RPMI7951 (cell line): ENCODE results near the gene OR10C1. TPM values are rescaled to one million over a fixed set of nuclear protein-coding genes. Genes with fewer than 3 reads are reported as not detected.

Experiments used
- DNase-seq: peaks from one replicate; pipeline ENCODE4 v3.0.0-alpha.2; 2012; ENCODE audit warnings: low read depth
- total RNA-seq: library from RNA; depleted of rRNA; stranded (reverse); fragments of >200 nt; shearing (Covaris generic); gene quantifications from 2 replicates; pipeline ENCODE4 v1.2.3, GENCODE V29; 2014; rRNA removed

Gene OR10C1
- total RNA-seq, 1 experiment from 2014 or later = not detected

DNA sequence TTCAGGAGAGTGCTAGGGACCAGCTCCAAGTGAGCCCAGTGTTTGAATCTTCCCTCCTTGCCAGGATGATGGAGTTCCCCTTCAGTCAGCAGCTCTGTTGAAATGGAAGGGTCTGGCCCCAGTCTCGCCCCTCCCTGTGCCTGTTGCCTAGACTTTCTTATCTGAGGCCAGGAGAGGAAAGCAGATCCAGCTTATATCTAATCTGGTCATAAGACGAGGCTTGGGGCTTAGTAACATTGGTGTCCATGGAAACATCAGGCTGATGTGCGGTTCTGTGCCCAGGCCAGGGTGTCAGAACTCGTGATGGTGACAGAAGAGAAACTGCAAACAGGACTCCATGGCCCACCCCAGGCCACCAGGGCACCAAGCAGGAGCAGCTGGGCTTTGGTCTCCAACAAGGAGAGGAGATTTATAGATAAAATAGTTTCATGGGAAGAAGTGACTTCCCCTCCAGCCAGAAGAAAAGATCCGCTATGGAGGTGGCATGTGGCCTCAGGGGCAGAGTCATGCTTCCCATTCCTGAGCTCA is 38.9 kb downstream of the OR10C1 start:
- no peak for DNase-seq

DNA sequence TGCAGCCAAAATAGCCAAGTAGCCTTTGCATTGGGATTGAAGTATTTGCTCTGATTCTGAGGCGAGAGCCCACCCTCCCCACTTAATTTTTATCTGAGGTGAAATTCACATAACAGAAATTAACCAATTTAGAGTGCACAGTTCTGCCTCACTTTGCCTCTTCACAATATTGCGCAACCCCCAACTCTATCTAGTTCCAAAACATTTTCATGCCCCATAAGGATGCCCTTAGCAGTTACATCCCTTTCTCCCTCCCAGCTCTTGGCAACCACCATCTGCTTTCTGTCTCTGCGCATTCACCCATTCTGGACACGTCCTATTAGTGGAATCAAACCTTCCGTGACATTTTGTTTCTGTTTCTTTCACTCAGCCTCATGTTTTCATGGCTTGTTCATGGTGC is 39.6 kb downstream of the OR10C1 start:
- no peak for DNase-seq

DNA sequence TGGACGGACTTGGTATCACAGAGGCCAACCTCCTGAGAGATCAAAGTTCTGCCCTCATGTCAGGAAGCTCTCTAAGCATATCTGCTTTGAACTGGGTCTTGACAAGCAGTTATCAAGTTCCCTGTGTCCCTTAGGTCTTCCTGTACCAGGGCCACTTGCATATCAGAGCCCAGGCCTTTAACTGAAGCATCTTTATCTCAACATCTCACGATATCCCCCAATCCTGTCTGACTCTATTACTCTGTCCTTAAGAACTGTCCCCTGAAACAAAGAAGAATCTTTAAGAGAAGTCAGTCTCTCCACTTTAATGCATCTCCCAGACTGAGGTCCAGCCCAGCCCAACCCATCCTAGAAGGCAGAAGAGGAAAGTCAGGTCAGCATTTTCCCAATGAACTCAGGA is 40.5 kb downstream of the OR10C1 start:
- no peak for DNase-seq

DNA sequence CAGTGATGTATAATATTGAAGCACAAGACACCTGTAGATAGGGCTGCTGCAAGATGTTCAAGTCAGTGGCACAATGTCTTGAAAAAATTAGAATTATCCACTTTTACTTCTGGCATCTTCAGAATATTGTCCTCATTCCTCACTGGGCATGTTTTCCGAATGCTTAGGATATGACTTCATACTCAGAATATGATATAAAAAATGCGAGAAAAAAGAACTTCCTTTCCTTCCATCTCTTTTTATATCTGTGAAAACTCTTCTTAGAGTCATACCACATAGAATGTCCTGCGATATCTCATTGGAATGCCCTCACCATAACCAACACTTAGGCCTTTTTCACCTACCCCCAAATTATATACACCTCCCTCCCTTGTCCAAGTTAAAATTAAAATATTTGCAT is 44.1 kb downstream of the OR10C1 start:
- no peak for DNase-seq

DNA sequence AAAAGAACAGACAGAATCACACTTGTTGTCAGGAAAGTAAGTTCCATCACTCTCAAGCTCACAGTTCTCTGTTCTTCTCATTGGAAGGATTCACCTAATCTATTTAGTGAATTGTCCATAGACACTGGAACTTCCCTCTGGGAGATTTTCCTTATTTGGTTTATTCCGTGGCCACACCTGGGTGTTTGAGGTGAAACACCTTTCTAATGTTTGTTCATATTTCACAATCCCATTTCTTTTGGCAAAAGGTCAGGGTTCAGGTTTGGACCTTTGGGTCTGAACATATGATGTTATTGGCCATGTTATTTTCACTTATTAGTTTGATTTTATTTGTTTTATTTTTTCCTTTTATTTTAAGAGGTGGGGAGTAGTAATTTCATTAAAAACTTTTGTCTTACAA is 44.6 kb downstream of the OR10C1 start:
- DNase-seq = no peak

DNA sequence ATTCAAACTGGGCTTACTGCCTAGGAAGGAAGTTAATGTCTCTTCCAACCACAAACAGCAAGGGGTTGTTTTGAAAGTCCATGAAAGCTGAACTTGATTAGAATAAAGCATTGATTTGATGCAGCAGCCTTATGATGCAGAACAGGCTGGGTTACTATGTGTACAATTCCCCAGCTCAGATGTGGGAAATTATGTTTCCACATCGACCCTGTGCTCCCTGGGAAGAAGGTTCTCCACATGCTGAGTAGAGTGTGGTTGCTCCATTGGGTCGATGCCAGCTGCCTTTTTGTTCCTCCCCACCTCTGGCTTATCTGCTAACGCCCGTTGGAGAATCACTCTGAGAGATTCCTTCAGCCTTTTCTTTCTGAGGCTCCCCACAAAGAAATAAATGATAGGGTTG is 47.5 kb downstream of the OR10C1 start:
- DNase-seq = no peak

DNA sequence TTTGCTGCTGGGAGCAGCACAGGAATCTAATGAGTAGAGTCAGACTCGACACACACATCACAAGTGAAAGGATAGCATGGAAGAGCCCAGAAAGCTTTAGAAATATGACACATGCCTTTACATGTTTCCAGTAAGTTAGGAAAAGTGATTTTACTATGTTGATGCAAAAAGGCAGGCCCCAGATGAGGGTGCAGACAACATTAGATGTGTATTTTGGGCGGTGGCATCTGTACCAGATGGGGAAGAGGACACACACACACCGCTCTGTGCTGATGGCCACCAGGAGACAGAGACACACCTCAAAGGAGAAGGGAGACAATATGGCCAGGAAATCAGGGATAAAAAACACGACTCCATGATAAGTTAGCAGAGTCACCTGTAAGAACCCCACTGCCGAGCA is 48.0 kb downstream of the OR10C1 start:
- DNase-seq = no peak

DNA sequence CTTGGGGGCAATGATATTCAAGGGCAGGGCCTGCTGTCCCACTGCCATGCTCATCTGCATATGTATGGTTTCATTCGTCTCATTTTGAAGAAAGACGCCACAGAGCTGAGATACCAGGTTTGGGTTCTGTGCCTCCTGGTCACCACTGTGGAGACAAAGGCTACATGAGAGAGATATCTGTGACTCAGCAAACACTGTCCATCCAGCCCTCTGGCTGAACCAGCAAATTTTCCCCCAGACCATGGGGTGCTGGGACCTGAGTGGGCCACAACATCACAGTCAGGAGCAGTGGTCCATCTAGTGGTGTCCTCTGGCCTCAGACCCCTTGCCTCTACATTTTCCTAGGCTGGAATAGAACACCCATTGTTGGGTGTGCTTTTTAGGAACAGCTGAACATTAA is 48.6 kb downstream of the OR10C1 start, which contains the start of gene MAS1L:
Gene MAS1L, minus strand, starts transcription at position 297 of the 400 bp plus-strand sequence. Its CDS starts 54 bp downstream, at position 243.
- no peak for DNase-seq

DNA sequence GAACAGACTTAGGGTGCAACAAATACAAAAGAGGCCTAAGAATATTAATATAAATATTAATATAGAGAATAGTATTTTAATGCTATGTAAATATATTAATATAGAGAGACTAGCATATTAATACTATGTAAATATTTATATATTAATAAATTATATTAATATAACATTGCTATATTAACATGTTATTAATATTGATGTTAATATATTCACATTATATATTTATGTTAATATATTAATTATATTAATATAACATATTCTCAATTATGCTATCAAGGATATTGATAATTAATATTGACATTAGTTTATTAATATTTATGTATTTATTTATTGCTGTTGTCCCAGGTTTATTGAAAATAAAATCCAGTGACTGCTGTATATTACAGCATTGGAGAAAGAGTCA is 49.8 kb downstream of the OR10C1 start:
- DNase-seq = no peak

DNA sequence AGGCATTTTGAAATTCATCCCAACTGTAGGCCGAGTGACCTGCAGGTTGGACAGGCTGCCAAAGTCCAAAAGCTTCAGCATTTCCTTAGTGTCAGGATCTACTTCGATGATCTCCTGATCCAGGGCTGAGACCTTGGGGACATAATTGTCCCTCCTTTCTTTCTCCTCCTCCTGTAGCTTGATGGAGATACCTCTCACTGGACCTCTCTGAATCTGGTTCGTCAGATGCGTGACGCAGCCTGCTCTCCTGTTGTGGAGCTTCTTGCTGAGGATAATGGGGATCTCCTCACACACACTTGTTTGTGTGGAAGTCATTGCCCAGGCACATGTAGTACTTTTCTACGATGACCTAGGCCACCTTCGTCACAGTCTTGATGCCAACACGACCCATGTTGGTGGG is 50.2 kb downstream of the OR10C1 start:
- DNase-seq = no peak

DNA sequence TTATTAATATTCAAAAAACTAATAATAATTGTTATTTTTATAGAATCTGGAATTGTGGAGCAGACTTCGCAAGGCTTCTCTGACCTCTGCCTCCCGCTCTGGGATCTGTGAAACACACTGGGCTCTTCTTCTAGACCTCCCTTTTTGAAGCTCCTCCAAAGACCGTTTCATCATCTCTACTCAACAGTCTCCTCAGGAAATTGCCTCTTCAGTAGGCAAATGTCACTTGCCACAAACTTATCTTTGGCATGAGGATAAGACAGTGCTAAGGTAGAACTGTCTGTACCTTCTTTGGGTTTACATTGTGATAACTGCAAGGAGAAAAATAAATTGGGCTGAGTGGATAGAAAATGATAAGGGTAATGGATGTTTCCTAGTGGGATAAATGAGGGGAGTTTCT is 50.9 kb downstream of the OR10C1 start:
- no peak for DNase-seq

DNA sequence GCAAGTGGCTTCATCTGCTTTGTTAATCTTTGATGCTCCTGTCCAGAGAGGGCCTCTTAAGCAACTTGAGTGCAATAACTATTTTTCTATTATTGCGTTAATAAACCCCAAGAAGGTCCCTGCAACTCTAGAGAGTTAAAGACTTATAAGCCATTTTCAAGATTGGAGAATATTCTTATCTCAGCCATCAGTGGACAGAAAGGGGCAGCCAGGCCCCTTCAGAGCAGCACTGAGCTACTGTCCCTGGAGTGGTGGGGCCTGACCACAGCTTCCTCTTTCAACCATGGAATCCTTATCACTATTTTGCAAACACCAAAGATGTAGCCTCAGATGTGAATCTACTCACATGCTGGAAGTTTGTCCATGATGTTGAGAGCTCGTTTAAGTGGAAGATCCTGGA is 51.4 kb downstream of the OR10C1 start:
- DNase-seq = no peak

Other genes with a start within 250 kb of the OR10C1 start
- not detected in 2 replicates for gene OR14J1, start 137.6 kb upstream of the OR10C1 start, total RNA-seq
- not detected in 2 replicates for gene OR5V1, start 70.4 kb upstream of the OR10C1 start, total RNA-seq
- gene OR12D3, start 64.0 kb upstream of the OR10C1 start, total RNA-seq = not detected in 2 replicates
- not detected in 2 replicates for gene OR12D2, start 43.7 kb upstream of the OR10C1 start, total RNA-seq
- not detected in 2 replicates for gene OR12D1, start 24.4 kb upstream of the OR10C1 start, total RNA-seq
- gene OR11A1, start 17.8 kb downstream of the OR10C1 start, total RNA-seq = not detected in 2 replicates
- not detected in 2 replicates for gene OR2H1, start 17.8 kb downstream of the OR10C1 start, total RNA-seq
- gene MAS1L, start 48.6 kb downstream of the OR10C1 start, total RNA-seq = not detected in 2 replicates
- not detected in 2 replicates for gene UBD, start 120.4 kb downstream of the OR10C1 start, total RNA-seq
- not detected in 2 replicates for gene OR2H2, start 145.8 kb downstream of the OR10C1 start, total RNA-seq
- gene GABBR1, start 193.9 kb downstream of the OR10C1 start, total RNA-seq = 3.3 and 5.0 TPM in 2 replicates
- gene MOG, start 217.8 kb downstream of the OR10C1 start, total RNA-seq = not detected in 2 replicates
- not detected in 2 replicates for gene ZFP57, start 241.8 kb downstream of the OR10C1 start, total RNA-seq